GM21786 (cell line): ENCODE measurements around the gene RPEL1.
"Not testable (repeated sequence)": the region's sequence is repeated elsewhere in the genome, so short reads cannot be mapped to it uniquely, and the experiment has no call there.

Experiments
- ATAC-seq: cut with Tn5 transposase; IDR thresholded peaks from one replicate; pipeline ENCODE4 v1.9.1; 2021; ENCODE audit not compliant: unreplicated experiment

The RPEL1 gene

DNA sequence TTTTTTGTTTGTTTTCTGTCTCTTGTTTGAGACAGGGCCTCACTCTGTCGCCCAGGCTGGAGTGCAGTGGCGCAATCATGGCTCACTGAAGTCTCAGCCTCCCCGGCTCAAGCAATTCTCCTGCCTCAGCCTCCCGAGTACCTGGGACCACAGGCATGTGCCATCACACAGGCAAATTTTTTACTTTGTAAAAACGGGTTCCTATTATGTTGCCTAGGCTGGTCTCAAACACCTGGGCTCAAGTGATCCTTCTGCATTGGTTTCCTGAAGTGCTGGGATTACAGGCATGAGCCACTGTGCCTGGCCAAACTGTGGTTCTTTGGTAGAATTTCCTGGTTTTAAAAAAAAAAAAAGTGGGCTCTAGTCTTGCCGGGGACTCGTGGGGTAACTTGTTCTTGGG, at the start of gene RPEL1:
Gene RPEL1, plus strand, starts transcription at position 301 of the 400 bp plus-strand sequence. CDS start 110 bp downstream, outside the sequence.
- ATAC-seq, result not testable (repeated sequence)

- ATAC-seq, result no peak
Observed at GRCh38 chr10:103196516-103196915, 49.2 kb upstream of the RPEL1 start.

GRCh38 chr10:103197174-103197573, 48.5 kb upstream of the RPEL1 start:
- no peak for ATAC-seq

DNA sequence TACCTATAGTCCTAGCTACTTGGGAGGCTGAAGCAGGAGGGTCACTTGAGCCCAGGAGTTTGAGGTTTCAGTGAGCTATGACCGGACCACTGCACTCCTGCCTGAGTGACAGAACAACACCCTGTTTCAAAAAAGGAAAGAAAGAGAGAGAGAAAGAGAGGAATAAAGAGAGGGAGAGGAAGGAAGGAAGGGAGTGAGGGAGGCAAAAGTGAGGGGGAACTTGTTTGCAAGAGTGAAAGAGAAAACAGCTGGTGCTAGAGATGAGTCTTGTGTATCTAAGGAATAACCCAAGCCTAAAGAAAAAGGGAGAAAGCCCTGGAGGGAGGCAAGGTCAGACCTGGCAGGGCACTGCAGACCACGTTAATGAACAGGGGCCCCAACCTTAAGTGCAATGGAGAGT, 47.8 kb upstream of the RPEL1 start:
- ATAC-seq, result no peak

DNA sequence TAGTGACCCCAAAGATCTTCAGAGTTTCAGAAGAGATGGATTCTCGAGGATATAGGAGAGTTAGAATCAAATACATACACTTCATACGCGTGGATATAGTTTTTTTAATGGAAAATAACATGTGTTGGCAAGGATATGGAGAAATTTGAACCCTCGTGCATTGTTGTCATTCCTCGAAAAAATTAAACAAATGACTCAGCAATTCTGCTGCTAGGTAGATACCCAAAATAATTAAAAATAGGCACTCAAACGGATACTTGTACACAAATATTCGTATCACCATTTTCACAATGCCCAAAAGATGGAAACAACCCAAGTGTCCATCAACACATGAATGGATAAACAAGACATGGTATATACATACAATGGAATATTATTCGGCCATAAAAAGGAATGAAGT, 47.0 kb upstream of the RPEL1 start:
- no peak for ATAC-seq

DNA sequence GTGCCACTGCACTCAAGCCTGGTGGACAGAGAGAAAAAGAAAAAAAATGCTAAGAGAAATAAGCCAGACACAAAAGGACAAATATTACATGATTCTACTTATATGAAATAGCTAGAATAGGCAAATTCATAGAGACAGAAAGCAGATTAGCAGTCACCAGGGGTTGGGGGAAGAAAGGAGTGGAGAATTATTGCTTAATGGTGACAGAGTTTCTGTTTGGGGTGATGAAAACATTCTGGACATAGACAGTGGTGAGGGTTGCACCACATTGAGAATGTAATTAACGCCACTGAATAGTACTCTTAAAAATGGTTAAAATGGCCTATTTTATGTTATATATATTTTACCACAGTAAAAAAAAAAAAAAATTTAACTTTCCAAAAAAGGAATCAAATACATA, 46.2 kb upstream of the RPEL1 start:
- ATAC-seq, result no peak

DNA sequence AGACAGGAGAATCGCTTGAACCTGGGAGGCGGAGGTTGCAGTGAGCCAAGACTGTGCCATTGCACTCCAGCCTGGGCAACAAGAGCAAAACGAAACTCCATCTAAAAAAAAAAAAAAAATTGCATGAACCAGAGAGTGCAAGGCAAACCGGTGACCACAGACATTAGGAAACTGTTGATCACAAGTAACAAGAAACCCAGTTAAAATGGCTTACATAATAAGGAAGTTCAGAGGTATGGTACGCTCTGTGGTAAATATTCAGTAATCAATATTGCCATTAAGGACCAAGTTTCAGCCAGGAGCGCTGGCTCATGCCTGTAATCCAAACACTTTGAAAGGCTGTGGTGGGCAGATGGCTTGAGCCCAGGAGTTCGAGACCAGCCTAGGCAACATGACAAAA, 43.4 kb upstream of the RPEL1 start:
- ATAC-seq, result no peak

DNA sequence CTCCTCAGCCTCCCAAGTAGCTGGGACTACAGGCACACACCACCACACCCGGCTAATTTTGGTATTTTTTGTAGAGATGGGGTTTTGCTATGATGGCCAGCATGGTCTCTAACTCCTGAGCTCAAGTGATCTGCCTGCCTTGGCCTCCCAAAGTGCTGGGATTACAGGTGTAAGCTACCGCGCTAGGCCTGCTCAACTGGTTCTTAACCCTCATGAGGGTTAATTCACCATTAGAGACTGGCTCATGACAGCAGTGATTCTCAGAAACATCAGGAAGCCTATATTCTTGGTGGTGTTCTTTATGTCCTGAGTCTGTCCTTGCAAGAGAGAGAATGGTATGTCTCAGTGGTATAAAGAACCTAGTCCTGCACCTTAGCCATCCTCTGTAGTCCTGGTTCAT, 42.2 kb upstream of the RPEL1 start:
- ATAC-seq, result no peak

GRCh38 chr10:103204353-103205255, 41.1 kb upstream of the RPEL1 start:
- no peak for ATAC-seq

DNA sequence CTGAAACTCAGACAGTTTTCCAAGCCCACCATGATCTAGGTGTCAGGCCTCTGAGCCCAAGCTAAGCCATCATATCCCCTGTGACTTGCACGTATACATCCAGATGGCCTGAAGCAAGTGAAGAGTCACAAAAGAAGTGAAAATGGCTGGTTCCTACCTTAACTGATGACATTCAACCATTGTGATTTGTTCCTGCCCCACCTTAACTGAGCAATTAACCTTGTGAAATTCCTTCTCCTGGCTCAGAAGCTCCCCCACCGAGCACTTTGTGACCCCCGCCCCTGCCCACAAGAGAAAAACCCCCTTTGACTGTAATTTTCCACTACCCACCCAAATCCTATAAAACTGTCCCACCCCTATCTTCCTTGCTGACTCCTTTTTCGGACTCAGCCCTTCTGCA, 40.3 kb upstream of the RPEL1 start:
- ATAC-seq, result not testable (repeated sequence)

DNA sequence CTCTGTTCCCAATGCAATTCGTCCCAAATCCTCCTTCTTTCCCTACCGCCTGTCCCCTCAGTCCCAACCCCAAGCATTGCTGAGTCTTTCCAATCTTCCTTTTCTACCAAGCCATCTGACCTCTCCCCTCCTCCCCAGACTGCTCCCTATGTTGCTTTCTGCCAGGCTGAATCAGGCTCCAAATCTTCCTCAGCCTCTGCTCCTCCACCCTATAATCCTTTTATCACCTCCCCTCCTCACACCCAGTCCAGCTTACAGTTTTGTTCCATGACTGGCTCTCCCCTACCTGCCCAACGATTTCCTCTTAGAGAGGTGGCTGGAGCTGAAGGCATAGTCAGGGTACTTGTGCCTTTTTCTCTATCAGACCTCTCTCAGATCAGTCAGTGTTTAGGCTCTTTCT, 39.0 kb upstream of the RPEL1 start:
- not testable (repeated sequence) for ATAC-seq

GRCh38 chr10:103207141-103207540, 38.5 kb upstream of the RPEL1 start:
- no peak for ATAC-seq

GRCh38 chr10:103207643-103208042, 38.0 kb upstream of the RPEL1 start:
- ATAC-seq, result not testable (repeated sequence)

GRCh38 chr10:103210262-103210661, 35.4 kb upstream of the RPEL1 start:
- not testable (repeated sequence) for ATAC-seq

- no peak for ATAC-seq
Observed at GRCh38 chr10:103215601-103216000, 30.1 kb upstream of the RPEL1 start.

GRCh38 chr10:103216362-103216761, 29.3 kb upstream of the RPEL1 start:
- ATAC-seq, result not testable (repeated sequence)

- no peak for ATAC-seq
Observed at GRCh38 chr10:103224133-103224532, 21.6 kb upstream of the RPEL1 start.

DNA sequence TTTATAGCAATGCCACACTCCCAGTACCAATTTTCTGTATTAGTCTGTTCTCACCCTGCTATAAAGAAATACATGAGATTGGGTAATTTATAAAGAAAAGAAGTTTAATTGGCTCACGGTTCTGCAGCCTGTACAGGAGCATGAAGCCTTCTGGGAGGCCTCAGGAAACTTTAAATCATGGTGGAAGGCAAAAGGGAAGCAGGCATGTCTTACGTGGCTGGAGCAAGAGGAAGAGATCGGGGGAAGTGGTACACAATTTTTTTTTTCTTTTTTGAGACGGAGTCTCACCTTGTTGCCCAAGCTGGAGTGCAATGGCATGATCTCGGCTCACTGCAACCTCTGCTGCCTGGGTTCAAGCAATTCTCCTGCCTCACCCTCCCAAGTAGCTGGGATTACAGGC, 21.0 kb upstream of the RPEL1 start:
- ATAC-seq, result not testable (repeated sequence)

- no peak for ATAC-seq
Observed at GRCh38 chr10:103225939-103226338, 19.7 kb upstream of the RPEL1 start.

GRCh38 chr10:103227416-103227815, 18.3 kb upstream of the RPEL1 start:
- ATAC-seq, result no peak

- no peak for ATAC-seq
Observed at GRCh38 chr10:103231047-103231551, 14.6 kb upstream of the RPEL1 start.

- ATAC-seq, result no peak
Observed at GRCh38 chr10:103232131-103232673, 13.5 kb upstream of the RPEL1 start.
